HEK293 (cell line): ENCODE data around the gene HYOU1.

ENCODE experiments used
- CTCF ChIA-PET: fragments of 350-600 bp; formaldehyde crosslinking; extraction: SDS; loops from one replicate; lab custom pipeline; 2021; ENCODE audit warnings: antibody characterized with exemption; lab: Yijun Ruan, JAX
- POLR2A ChIA-PET: fragments of 300-600 bp; formaldehyde crosslinking; extraction: SDS; loops from one replicate; lab custom pipeline; 2020; ENCODE audit warnings: antibody characterized with exemption, inconsistent platforms; lab: Yijun Ruan, JAX
- H3K27ac ChIP-seq: fragments of 200-500 bp; sonication (Bioruptor generic); 2 replicates; pipeline ENCODE4 v1.5.1; 2014; ENCODE audit warnings: low read depth, low read length, control low read depth, inconsistent platforms; ENCODE audit errors: extremely low read depth
- H3K36me3 ChIP-seq, 2 experiments: fragments of 200-500 bp in 1 of 2; sonication (Bioruptor generic) in 1 of 2; 1 replicate in 1 of 2; 2 replicates in 1 of 2; pipeline ENCODE4 v1.5.1; 2014 to 2017; ENCODE audit warnings: inconsistent platforms in 2 of 2, low read length in 2 of 2; ENCODE audit not compliant: control insufficient read depth in 2 of 2, insufficient read depth in 1 of 2
- H3K4me1 ChIP-seq: fragments of 200-500 bp; sonication (Bioruptor generic); 2 replicates; pipeline ENCODE4 v1.5.1; 2014; ENCODE audit warnings: mild to moderate bottlenecking, low read length, inconsistent platforms; ENCODE audit not compliant: control insufficient read depth, insufficient read depth
- H3K4me3 ChIP-seq: 2 replicates; pipeline ENCODE4 v1.5.1; 2011; ENCODE audit warnings: low read depth, mild to moderate bottlenecking, control low read depth, low read length, moderate library complexity
- H3K9me3 ChIP-seq: fragments of 200-500 bp; sonication (Bioruptor generic); 2 replicates; pipeline ENCODE4 v1.5.1; 2014; ENCODE audit warnings: low read depth, low read length, inconsistent platforms; ENCODE audit not compliant: control insufficient read depth, insufficient read depth
- EGR2 ChIP-seq: fragments of 450-650 bp; formaldehyde crosslinking; IDR thresholded peaks from 2 replicates; pipeline ENCODE4 v1.5.1; 2016; ENCODE audit warnings: low read depth, missing biosample characterization, missing genetic modification characterization
- GLI2 ChIP-seq: fragments of 450-650 bp; formaldehyde crosslinking; IDR thresholded peaks from 2 replicates; pipeline ENCODE4; 2017; ENCODE audit warnings: missing biosample characterization, missing genetic modification characterization, low read depth, borderline replicate concordance
- KLF7 ChIP-seq: fragments of 450-650 bp; formaldehyde crosslinking; IDR thresholded peaks from 2 replicates; pipeline ENCODE4 v1.5.1; 2016; ENCODE audit warnings: missing biosample characterization, missing genetic modification characterization, borderline replicate concordance
- KLF9 ChIP-seq: fragments of 450-650 bp; formaldehyde crosslinking; IDR thresholded peaks from 2 replicates; pipeline ENCODE4 v1.5.1; 2016; ENCODE audit warnings: missing biosample characterization, missing genetic modification characterization, low read depth
- OVOL3 ChIP-seq: fragments of 450-650 bp; formaldehyde crosslinking; IDR thresholded peaks from 2 replicates; pipeline ENCODE4 v1.5.1; 2016; ENCODE audit warnings: missing biosample characterization, missing genetic modification characterization
- SCRT2 ChIP-seq: fragments of 450-650 bp; formaldehyde crosslinking; IDR thresholded peaks from 2 replicates; pipeline ENCODE4 v1.5.1; 2016; ENCODE audit warnings: missing biosample characterization, missing genetic modification characterization
- ZBTB10 ChIP-seq: fragments of 450-650 bp; formaldehyde crosslinking; IDR thresholded peaks from 2 replicates; pipeline ENCODE4 v1.5.1; 2016; ENCODE audit warnings: missing biosample characterization, missing genetic modification characterization
- ZBTB17 ChIP-seq: fragments of 450-650 bp; formaldehyde crosslinking; IDR thresholded peaks from 2 replicates; pipeline ENCODE4 v1.5.1; 2016; ENCODE audit warnings: missing biosample characterization, missing genetic modification characterization
- ZBTB44 ChIP-seq: fragments of 450-650 bp; IDR thresholded peaks from 2 replicates; pipeline ENCODE4 v1.5.1; 2018; ENCODE audit warnings: missing biosample characterization, mild to moderate bottlenecking, missing genetic modification characterization
- ZBTB7A ChIP-seq: fragments of 450-650 bp; formaldehyde crosslinking; IDR thresholded peaks from 2 replicates; pipeline ENCODE4 v1.5.1; 2016; ENCODE audit warnings: low read depth, missing biosample characterization, missing genetic modification characterization
- ZFP69B ChIP-seq: fragments of 450-650 bp; formaldehyde crosslinking; IDR thresholded peaks from 2 replicates; pipeline ENCODE4 v1.5.1; 2016; ENCODE audit warnings: missing biosample characterization, missing genetic modification characterization
- ZNF114 ChIP-seq: fragments of 450-650 bp; formaldehyde crosslinking; IDR thresholded peaks from 2 replicates; pipeline ENCODE4 v1.5.0; 2017; ENCODE audit warnings: missing biosample characterization, missing genetic modification characterization
- ZNF19 ChIP-seq: fragments of 450-650 bp; formaldehyde crosslinking; IDR thresholded peaks from 2 replicates; pipeline ENCODE4; 2016; ENCODE audit warnings: missing biosample characterization, missing genetic modification characterization, low read depth
- ZNF221 ChIP-seq: fragments of 450-650 bp; formaldehyde crosslinking; IDR thresholded peaks from 2 replicates; pipeline ENCODE4 v1.5.1; 2017; ENCODE audit warnings: missing biosample characterization, missing genetic modification characterization, borderline replicate concordance
- ZNF23 ChIP-seq: fragments of 450-650 bp; formaldehyde crosslinking; IDR thresholded peaks from 2 replicates; pipeline ENCODE4 v1.5.1; 2016; ENCODE audit warnings: missing biosample characterization, missing genetic modification characterization, borderline replicate concordance
- ZNF26 ChIP-seq: fragments of 450-650 bp; formaldehyde crosslinking; IDR thresholded peaks from 2 replicates; pipeline ENCODE4 v1.5.1; 2016; ENCODE audit warnings: missing biosample characterization, missing genetic modification characterization
- ZNF350 ChIP-seq: fragments of 450-650 bp; formaldehyde crosslinking; IDR thresholded peaks from 2 replicates; pipeline ENCODE4 v1.5.0; 2017; ENCODE audit warnings: missing biosample characterization, mild to moderate bottlenecking, missing genetic modification characterization
- ZNF362 ChIP-seq: fragments of 450-650 bp; formaldehyde crosslinking; IDR thresholded peaks from 2 replicates; pipeline ENCODE4 v1.5.1; 2016; ENCODE audit warnings: missing biosample characterization, missing genetic modification characterization
- ZNF391 ChIP-seq: fragments of 450-650 bp; formaldehyde crosslinking; IDR thresholded peaks from 2 replicates; pipeline ENCODE4 v1.5.1; 2016; ENCODE audit warnings: low read depth, missing biosample characterization, missing genetic modification characterization, borderline replicate concordance
- ZNF423 ChIP-seq: fragments of 450-650 bp; formaldehyde crosslinking; IDR thresholded peaks from 2 replicates; pipeline ENCODE4 v1.5.1; 2016; ENCODE audit warnings: missing biosample characterization, missing genetic modification characterization
- ZNF473 ChIP-seq: fragments of 450-650 bp; formaldehyde crosslinking; IDR thresholded peaks from 2 replicates; pipeline ENCODE4 v1.5.1; 2017; ENCODE audit warnings: missing biosample characterization, missing genetic modification characterization
- ZNF548 ChIP-seq: fragments of 450-650 bp; formaldehyde crosslinking; IDR thresholded peaks from 2 replicates; pipeline ENCODE4 v1.5.1; 2016; ENCODE audit warnings: missing biosample characterization, missing genetic modification characterization
- ZNF560 ChIP-seq: fragments of 450-650 bp; formaldehyde crosslinking; IDR thresholded peaks from 2 replicates; pipeline ENCODE4 v1.5.1; 2017; ENCODE audit warnings: missing biosample characterization, missing genetic modification characterization, borderline replicate concordance

HYOU1 gene

DNA sequence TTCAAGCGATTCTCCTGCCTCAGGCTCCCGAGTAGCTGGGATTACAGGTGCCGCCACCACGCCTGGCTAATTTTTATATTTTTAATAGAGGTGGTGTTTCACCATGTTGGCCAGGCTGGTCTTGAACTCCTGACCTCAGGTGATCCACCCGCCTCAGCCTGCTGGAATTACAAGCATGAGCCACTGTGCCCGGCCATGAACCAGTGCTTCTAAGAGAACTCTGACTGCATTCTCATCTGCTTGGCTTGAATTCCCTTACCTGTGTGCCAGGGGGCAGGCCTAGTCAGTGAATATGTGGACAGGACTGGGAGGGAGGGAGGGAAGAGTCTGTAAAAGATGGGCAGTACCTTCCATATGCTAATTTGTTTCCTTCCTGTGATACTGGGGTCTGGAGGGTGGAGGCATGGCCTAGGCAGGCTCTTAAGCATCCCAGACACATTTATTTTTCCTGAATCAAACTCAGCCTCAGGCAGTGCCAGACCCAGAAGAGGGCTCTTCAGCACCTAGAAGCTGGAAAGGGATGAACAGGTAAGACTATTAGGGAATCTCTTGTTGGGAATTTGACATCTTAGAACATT lies 45.4 kb downstream of the HYOU1 start:
- TF ChIP-seq OVOL3 (tag by site-specific recombination): no peak
- no peak for TF ChIP-seq GLI2
- TF ChIP-seq ZNF362 (tag by site-specific recombination): no peak
- no peak for TF ChIP-seq SCRT2 (tag by site-specific recombination)
- TF ChIP-seq ZNF23 (tag by site-specific recombination): no peak
- no peak for TF ChIP-seq ZBTB7A (tag by site-specific recombination)
- no peak for TF ChIP-seq ZBTB10
- no peak for TF ChIP-seq ZFP69B (tag by site-specific recombination)
- TF ChIP-seq ZNF473 (tag by site-specific recombination): no peak
- no peak for TF ChIP-seq ZNF26 (tag by site-specific recombination)
- no peak for TF ChIP-seq ZNF114 (tag by site-specific recombination)
- no peak for TF ChIP-seq ZNF350 (tag by site-specific recombination)
- no peak for TF ChIP-seq ZNF19 (tag by site-specific recombination)
- TF ChIP-seq ZNF391: no peak
- no peak for TF ChIP-seq ZNF560 (tag by site-specific recombination)
- TF ChIP-seq ZBTB17 (tag by site-specific recombination): no peak
- TF ChIP-seq ZNF548: no peak
- TF ChIP-seq KLF9 (tag by site-specific recombination): no peak
- TF ChIP-seq KLF7 (tag by site-specific recombination): no peak
- Histone ChIP-seq H3K27ac (no peak overlapping the region), H3K4me1 (no peaks in the 10 kb centered on the region), H3K36me3 (peaks cover 12 to 87% of the 10 kb centered on the region in 2 experiments; a peak in 2 of 3 replicates), H3K4me3 (no peak overlapping the region), H3K9me3 (no peaks in the 10 kb centered on the region)
- CTCF ChIA-PET: interaction anchor here (0.6 kb wide), 1 partner anchor 327 kb away, joined by 3 read pairs; no protein-coding TSS in a partner anchor
- POLR2A ChIA-PET: interaction anchor here (0.6 to 0.7 kb wide), 2 partner anchors 9 to 11 kb away, joined by 3 to 4 read pairs; no protein-coding TSS in a partner anchor

DNA sequence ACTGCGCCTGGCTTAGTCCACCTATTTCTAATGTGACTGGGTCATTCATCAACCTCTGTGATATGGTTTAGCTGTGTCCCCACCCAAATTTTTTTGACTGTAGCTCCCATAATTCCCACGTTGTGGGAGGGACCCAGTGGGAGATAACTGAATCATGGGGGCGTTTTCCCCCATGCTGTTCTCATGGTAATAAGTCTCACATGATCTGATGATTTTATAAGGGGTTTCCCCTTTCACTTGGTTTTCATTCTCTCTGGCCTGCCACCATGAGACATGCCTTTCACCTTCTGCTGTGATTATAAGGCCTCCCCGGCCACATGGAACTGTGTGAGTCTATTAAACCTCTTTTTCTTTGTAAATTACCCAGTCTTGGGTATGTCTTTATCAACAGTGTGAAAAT lies 50.3 kb downstream of the HYOU1 start:
- POLR2A ChIA-PET: no interaction called here
- CTCF ChIA-PET: interaction anchor here (0.6 kb wide), 1 partner anchor 1865 kb away, joined by 3 read pairs; no protein-coding TSS in a partner anchor
- H3K36me3 ChIP-seq: peaks cover 6 to 75% of the 10 kb centered on the region in 2 experiments; a peak in 2 of 3 replicates

More for the DNA sequence above, 50.3 kb downstream of the HYOU1 start:
- Histone ChIP-seq H3K27ac (no peak overlapping the region), H3K4me3 (no peak overlapping the region), H3K9me3 (no peaks in the 10 kb centered on the region), H3K4me1 (no peaks in the 10 kb centered on the region)
- TF ChIP-seq EGR2 (tag by site-specific recombination) (0 out of 2 replicates have a peak, but pooled peaks have one; percentile 17), ZNF221 (tag by site-specific recombination) (no peak), ZNF423 (tag by site-specific recombination) (no peak), ZBTB44 (no peak)
